Measurements from ENCODE around the gene KRTAP4-16.

GRCh38 chr17:41052566-41052965, 49.4 kb downstream of the KRTAP4-16 start:
- no peak for TF ChIP-seq CTCF (IDR thresholded peaks at IDR 0.05)
- TF ChIP-seq EP300 (IDR thresholded peaks at IDR 0.05) = no peak
- no peak for TF ChIP-seq POLR2AphosphoS5 (IDR thresholded peaks at IDR 0.05)

Measured in stomach (tissue), 4 donors.